Sciatic nerve (tissue), 2 donors: ENCODE results near the gene BMP7. TPM values are rescaled to one million over a fixed set of nuclear protein-coding genes. Genes with fewer than 3 reads are reported as not detected.
"Not testable (repeated sequence)": the region's sequence is repeated elsewhere in the genome, so short reads cannot be mapped to it uniquely, and the experiment has no call there.

ENCODE experiments used
- ATAC-seq: fragments of 200-7000 bp; cut with Tn5 transposase; one replicate; pipeline ENCODE4 v1.9.1; 2020; ENCODE audit warnings: mild to moderate bottlenecking, moderate library complexity
- DNase-seq: peaks from one replicate; pipeline ENCODE4 v3.0.0-alpha.2; 2020; ENCODE audit warnings: low spot score
- intact Hi-C: fragments of 100-400 bp; cut with DNase I; formaldehyde crosslinking; loops from one replicate; pipeline ENCODE4 v1.14.2; 2022
- total RNA-seq: library from RNA; stranded (reverse); fragmentation: NEBNext Ultra II Directional; extraction: Animal tissue kit (Norgen Biotek cat#: 25700); gene quantifications from one replicate; pipeline ENCODE4 v1.2.1, GENCODE V29; 2021
- donor health status: DM: no; HTN: no; CAD: no.
- donor health status: DM: no; HTN: no; CAD: no.

Gene BMP7
- total RNA-seq, 1 donor from 2014 or later = 17.3 TPM

DNA sequence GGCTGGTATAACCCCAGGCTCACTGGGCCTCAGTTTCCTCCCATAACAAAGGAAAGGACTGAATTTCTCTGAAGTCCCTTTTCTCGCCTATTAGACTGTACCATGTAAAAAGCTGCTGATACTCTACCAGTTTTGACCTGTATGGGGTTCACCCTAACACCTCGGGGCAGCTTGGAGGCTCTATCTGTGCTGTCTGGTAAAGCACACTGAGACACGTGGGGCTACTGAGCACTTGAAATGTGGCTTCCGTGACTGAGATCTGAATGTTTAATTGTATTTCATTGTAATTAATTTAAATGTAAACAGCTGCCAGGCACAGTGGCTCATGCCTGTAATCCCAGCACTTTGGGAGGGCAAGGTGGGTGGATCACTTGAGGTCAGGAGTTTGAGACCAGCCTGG, 24.0 kb downstream of the BMP7 start:
- intact Hi-C loops = no loop called here
- no peak for ATAC-seq
- DNase-seq = no peak

DNA sequence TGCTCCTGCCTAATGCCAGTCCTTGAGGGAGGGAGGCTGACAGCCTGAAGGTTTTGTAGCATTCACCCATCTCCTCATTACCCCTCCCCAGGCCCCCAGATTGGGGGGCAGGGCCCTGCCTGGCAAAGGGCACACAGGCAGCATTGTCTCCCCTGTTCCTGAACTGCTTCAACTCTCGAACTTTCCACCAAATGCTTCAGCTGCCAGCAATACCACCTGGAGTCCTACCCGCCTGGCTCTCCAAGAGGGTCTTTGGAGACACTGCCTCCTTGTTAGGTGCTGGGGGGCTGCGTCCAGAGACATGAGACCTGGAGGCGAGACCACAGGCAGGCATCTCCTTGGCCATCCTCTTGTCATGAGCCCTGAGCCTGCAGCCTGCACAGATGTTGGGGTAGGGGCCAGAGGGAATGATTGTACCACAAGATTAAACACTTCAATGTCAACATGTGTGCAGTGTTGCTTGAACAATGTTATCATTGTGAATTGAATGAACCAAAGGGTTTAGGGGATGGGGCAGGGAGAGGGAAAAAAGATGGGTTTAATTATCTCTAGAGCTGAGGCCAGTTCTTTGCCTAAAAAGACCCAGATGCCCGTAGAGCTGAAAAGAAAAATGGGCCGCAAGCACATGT, 25.0 kb downstream of the BMP7 start:
- intact Hi-C loops = no loop called here
- ATAC-seq (peak; percentile 87), DNase-seq (no peak)

- intact Hi-C loops = no loop called here
- no peak for DNase-seq
- ATAC-seq = peak; percentile 11
These were observed 25.7 kb downstream of the BMP7 start for GRCh38 chr20:57240581-57241362.

GRCh38 chr20:57239725-57240124, 26.7 kb downstream of the BMP7 start:
- DNase-seq, intact Hi-C loops, ATAC-seq: not testable (repeated sequence)

- ATAC-seq, DNase-seq, intact Hi-C loops: not testable (repeated sequence)
These were observed 27.1 kb downstream of the BMP7 start for GRCh38 chr20:57239324-57239723.

GRCh38 chr20:57238089-57238488, 28.4 kb downstream of the BMP7 start:
- DNase-seq = no peak
- ATAC-seq = no peak
- intact Hi-C loops = no loop called here

DNA sequence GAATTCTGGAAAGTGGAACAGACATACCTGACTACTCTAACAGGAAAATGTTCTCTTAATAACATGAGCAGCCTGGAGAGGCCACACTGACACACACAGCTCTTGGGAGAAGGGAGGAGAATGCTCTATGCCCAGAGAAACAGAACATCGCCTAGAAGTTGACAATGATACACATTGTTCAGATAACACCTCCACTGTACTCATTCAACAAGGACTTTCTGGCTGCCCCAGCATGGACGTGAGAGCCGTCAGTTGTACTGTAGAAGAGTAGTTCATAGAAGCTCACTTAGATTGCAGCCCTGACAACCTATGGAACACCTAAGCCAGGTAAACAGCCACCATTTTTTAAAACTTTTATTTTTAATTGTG, 28.9 kb downstream of the BMP7 start:
- DNase-seq (no peak), ATAC-seq (no peak)
- intact Hi-C loops = no loop called here

DNA sequence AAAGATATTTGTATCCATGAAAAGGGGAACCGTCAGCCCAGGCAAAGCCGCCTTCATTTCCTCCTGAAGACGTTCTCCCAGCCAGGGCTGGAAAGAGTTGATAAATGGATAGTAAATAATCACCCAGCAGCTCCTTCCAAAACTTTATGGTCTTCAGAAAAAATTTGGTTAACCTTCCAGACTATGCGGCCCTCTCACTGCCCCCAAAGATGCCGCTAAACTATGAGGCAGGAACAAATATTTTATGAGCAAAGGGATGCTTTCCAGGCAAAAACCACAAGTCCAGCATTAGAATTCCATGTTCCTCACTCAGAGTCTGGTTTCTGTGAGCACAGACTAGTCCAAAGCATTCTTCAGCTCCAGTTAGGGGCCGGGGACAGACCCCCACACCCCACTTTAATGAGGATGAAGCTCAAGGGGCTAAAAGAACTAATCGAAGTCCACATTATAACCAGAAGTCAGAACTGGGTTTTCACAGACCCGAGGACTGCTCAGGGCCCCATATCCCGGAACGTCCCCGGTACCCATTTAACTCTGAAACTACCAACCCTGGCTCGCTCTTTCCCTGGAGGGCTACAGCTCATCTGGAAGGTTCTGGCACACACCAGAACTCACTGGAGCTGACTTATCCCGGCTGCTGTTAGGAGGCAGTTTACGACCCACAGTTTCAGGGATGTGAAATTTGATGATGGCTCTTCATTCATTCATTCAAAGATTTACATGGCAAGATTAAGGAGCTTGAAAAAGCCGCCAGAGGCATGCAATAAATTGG, 29.4 kb downstream of the BMP7 start:
- ATAC-seq (no peak), DNase-seq (no peak)
- intact Hi-C loops = no loop called here

DNA sequence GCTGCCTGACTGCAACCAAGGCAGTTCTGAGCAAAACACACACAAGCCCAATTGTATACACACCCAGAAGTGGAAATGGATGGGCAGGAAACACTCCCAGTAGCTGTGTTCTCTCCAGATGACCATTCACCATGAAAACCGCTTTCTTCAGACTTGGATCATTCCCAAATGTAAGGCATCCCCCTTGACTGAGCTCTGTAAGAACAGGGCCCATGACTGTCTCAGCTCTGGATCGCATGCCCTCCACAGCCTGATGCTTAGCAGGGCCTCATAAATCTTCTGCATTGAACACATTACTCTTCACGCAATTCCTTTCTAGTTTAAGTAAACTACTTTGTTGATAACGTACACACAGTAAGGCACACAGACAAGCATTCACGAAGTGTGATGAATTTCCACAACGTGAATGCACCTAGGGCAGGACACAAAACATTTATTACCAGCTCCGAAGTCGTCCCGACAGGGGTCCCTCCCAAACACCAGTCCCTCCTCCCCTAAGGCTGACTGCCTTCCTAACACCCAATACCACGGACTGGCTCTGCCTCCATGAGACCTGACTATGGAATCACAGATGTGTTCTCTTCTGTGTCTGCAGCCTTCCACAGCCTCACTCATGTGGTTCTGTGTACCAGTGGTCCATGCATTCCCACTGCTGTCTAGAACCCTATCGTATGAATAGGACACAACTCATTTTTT, 31.7 kb downstream of the BMP7 start:
- intact Hi-C loops = no loop called here
- ATAC-seq (no peak), DNase-seq (no peak)

DNA sequence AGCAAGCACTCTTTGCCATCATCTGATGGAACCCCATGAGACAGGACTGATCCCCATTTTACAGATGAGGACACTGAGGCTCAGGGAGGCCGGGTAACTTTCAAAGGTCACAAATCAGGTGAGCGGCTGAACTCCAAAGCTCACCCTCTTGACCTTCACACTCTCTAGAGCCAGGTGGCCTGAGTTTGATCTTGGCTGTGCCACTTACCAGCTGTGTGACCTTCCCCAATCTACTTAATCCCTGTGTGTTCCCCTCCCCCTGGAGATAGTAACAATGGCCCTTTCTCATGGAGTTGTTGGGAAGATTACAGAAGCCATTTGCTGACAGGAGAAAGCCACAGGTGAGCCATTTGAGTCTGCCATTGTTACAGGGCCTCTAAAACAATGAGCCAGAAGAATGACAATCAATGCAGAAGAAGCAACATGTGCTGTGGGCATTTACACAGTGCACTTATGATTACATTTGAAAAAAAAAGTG, 34.5 kb downstream of the BMP7 start:
- DNase-seq (no peak), ATAC-seq (no peak)
- intact Hi-C loops = no loop called here

GRCh38 chr20:57231161-57231560, 35.3 kb downstream of the BMP7 start:
- intact Hi-C loops = no loop called here
- DNase-seq (no peak), ATAC-seq (no peak)

GRCh38 chr20:57230247-57230646, 36.2 kb downstream of the BMP7 start:
- no peak for ATAC-seq
- DNase-seq = no peak
- intact Hi-C loops = no loop called here

DNA sequence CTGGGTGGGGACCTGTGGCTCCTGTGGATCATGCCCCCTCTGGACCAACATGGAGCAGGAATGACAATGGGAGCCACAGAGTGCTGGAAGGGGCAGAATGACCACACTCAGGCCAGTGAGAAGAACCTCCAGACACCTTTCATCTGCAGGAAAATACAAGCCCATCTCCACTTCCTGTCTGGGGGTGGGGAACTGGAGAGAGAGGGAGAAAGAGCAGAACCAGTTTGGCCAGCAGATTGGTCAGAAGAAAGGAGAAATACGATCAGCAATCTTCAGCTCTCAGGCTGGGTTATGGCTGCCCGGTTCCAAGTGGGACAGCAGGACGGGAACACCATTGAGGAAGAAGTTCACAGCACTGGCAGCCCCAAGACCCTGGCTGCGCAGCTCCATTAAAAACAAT, 37.0 kb downstream of the BMP7 start:
- no peak for DNase-seq
- intact Hi-C loops = no loop called here
- ATAC-seq = no peak

GRCh38 chr20:57225830-57226229, 40.6 kb downstream of the BMP7 start:
- intact Hi-C loops = no loop called here
- DNase-seq (no peak), ATAC-seq (no peak)

DNA sequence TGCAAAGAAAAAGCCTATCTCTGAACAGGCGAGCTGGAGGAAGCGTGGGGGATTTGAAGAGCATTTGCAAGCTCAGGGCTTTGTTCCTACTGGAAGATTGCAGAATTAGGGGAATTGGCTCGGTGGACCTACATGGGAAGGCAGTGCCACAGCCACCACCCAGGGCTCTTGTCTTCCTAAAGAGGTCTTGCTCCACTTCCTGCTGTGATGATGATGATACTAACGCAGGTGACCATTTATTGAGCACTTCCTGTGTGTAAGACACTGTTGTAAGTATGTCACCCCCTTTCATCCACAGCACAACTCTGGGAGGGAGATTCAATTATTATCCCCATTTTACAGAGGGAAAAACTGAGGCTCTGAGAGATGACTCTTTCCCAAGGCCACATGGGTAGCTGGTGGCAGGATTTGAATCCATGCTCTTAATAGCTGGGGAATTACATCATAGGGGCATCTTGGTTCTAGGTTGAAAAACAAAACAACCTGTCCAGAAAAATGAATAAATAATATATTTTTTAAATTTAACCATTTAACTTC, 41.2 kb downstream of the BMP7 start:
- ATAC-seq (no peak), DNase-seq (no peak)
- intact Hi-C loops = no loop called here

DNA sequence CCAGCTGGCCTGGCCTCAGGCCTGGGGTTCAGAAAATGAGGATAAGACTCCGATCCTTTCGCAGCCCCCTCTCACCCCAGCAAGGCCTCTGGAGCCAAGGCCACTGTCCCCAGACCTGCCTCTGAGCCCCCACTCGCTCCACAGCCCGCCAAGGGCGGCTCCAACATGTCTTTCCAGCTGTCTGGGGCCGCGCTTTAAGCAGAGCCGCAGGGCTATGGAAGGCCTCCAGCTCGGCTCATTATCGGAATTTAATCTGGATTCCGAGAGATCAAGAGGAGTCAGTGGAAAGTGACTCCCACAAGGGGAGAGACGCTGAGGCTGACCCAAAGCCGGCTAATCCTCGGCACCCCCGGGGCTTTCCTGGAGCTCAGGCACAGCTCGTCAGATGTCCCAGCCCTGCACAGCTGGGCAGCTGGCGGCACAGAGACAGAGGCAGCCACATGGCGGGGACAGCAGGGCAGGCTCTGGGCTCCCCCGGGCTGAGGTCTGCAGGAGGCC, 41.8 kb downstream of the BMP7 start:
- peak; percentile 45 for ATAC-seq
- no peak for DNase-seq
- intact Hi-C loops = no loop called here

- ATAC-seq (peak; percentile 83), DNase-seq (peak; percentile 68)
- intact Hi-C loops = no loop called here
These were observed 42.6 kb downstream of the BMP7 start for GRCh38 chr20:57223648-57224489.

DNA sequence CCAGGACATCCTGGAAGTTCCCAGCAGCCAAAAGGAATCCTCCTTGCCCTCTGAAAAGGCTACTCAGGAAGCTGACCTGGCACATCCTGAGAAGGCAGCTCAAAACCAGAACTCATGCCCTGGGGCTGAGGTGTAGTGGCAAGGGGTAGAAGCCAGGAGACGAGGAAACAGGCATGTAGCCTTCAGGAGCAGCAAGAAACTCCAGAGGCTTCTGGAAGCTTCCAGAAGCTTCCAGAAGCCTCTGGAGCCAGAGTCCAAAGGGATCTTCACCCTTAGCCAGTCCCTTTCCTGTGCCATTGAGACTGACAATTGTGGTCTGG, 43.9 kb downstream of the BMP7 start:
- no peak for ATAC-seq
- no peak for DNase-seq
- intact Hi-C loops = no loop called here
